WERI-Rb-1 (cell line): ENCODE results near the gene MEPE.

Source experiments
- DNase-seq: peaks from one replicate; pipeline ENCODE4 v3.0.0-alpha.2; 2020
- H3K27ac ChIP-seq: fragments of 250-450 bp; sonication (Bioruptor Pico); 2 replicates; pipeline ENCODE4 v1.5.1; 2020; ENCODE audit warnings: mild to moderate bottlenecking, moderate library complexity
- H3K27me3 ChIP-seq: fragments of 250-450 bp; sonication (Bioruptor Pico); 2 replicates; pipeline ENCODE4 v1.5.1; 2021; ENCODE audit warnings: mild to moderate bottlenecking, low read depth, moderate library complexity; ENCODE audit not compliant: insufficient read depth, severe bottlenecking
- H3K36me3 ChIP-seq: fragments of 250-450 bp; sonication (Bioruptor Pico); 2 replicates; pipeline ENCODE4 v1.5.1; 2020; ENCODE audit warnings: mild to moderate bottlenecking, moderate library complexity
- H3K4me3 ChIP-seq: 2 replicates; pipeline ENCODE4 v1.5.1; 2011; ENCODE audit warnings: low read depth, mild to moderate bottlenecking, control low read depth, low read length
- H3K9me3 ChIP-seq: fragments of 250-450 bp; sonication (Bioruptor Pico); 2 replicates; pipeline ENCODE4 v1.5.1; 2021; ENCODE audit warnings: mild to moderate bottlenecking, moderate library complexity; ENCODE audit not compliant: severe bottlenecking
- TF ChIP-seq, protein P1 (sequence below): IDR thresholded peaks from 2 replicates; pipeline ENCODE4 v1.5.1; 2011; ENCODE audit warnings: low read depth, mild to moderate bottlenecking, control low read depth, inconsistent platforms, low read length

MEPE gene

DNA sequence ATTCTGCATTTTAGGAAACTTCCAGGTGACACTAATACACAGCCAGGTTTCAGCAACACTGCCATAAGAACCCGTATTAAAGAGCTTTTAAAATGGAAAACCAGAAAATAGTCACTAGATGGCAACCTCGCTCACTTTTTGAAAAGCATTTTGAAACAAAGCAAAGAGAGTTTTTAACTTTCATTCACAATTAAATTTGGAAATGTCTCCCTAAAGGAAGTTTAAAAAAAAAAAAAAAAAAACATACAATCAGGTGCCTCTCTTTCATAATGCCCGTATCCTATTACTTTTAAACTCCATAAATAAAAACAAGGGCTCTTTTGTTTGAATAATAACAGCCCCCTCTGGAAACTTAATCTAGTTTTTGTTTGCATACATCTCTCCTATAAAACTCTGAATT, 20.3 kb downstream of the MEPE start:
- H3K36me3 ChIP-seq, result no peaks in the 10 kb centered on the region
- H3K4me3 ChIP-seq, result no peak overlapping the region
- H3K9me3 ChIP-seq, result no peaks in the 10 kb centered on the region
- no peak for DNase-seq
- H3K27me3 ChIP-seq, result no peaks in the 10 kb centered on the region
- TF ChIP-seq, protein P1, sequence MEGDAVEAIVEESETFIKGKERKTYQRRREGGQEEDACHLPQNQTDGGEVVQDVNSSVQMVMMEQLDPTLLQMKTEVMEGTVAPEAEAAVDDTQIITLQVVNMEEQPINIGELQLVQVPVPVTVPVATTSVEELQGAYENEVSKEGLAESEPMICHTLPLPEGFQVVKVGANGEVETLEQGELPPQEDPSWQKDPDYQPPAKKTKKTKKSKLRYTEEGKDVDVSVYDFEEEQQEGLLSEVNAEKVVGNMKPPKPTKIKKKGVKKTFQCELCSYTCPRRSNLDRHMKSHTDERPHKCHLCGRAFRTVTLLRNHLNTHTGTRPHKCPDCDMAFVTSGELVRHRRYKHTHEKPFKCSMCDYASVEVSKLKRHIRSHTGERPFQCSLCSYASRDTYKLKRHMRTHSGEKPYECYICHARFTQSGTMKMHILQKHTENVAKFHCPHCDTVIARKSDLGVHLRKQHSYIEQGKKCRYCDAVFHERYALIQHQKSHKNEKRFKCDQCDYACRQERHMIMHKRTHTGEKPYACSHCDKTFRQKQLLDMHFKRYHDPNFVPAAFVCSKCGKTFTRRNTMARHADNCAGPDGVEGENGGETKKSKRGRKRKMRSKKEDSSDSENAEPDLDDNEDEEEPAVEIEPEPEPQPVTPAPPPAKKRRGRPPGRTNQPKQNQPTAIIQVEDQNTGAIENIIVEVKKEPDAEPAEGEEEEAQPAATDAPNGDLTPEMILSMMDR, result peak; percentile 25; the same call in 1 of the 2 replicates
- no peak overlapping the region for H3K27ac ChIP-seq

DNA sequence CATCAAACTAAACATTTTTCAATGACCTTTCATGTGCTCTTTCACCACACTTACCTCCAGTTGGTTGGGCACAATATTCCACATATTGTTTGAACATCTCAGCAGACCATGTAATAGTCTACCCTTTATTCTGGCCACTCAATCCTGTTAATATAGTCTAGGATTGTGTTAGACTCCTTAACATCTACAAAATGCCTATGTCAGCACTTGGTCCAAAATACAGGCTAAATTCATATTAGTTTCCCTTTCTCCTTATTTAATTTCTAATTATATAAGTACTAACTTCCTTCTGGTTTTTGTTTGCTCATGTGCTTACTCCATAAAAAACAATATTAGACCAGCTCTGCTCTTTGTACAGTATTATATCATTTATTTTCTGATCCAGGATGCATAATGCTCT, 21.1 kb downstream of the MEPE start:
- no peak overlapping the region for H3K4me3 ChIP-seq
- H3K9me3 ChIP-seq, result no peaks in the 10 kb centered on the region
- H3K27me3 ChIP-seq, result no peaks in the 10 kb centered on the region
- H3K27ac ChIP-seq, result no peak overlapping the region
- DNase-seq, result no peak
- TF ChIP-seq, protein P1, result no peak
- no peaks in the 10 kb centered on the region for H3K36me3 ChIP-seq

DNA sequence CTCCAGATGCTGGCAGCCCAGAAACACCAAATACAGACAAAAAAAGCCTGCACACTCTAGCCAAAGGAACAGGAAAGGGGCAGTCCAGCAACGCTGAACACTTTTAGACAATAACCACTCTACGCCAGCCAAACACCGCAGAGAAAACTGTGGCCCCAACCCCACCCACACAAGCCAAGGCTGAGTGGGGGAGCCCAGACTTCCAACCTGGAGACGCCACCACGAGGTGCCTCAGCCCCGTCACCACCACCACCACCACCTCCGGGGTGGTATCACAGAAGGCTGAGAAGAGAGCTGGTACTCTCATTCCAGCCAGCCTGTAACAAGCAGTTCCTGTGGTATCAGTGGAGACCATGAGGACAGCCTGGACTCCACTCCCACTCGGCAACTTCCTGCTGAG, 22.8 kb downstream of the MEPE start:
- DNase-seq, result no peak
- Histone ChIP-seq H3K9me3 (no peaks in the 10 kb centered on the region), H3K4me3 (no peak overlapping the region), H3K36me3 (no peaks in the 10 kb centered on the region), H3K27me3 (no peaks in the 10 kb centered on the region), H3K27ac (no peak overlapping the region)
- TF ChIP-seq, protein P1, result no peak

DNA sequence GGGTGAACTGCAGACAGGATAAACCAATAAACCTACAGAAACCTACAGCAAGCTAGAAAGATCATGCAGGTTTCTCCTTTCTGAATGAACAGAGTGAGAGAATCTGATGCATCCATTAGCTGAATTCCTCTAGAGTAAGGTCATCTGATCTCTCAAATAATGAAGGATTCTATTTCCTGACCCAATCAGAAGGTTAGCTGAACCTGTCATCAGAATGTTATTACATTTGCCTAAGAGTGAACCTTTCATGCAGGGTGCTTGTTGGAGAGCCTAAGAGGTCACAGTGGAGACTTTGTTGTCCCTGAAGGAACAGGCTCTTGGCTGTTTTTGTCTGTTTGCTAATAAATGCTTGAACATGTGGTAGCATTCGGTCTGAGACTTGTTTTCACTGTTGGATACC, 24.0 kb downstream of the MEPE start:
- no peaks in the 10 kb centered on the region for H3K27me3 ChIP-seq
- no peak overlapping the region for H3K27ac ChIP-seq
- H3K9me3 ChIP-seq, result no peaks in the 10 kb centered on the region
- TF ChIP-seq, protein P1, result no peak
- no peak for DNase-seq
- no peaks in the 10 kb centered on the region for H3K36me3 ChIP-seq
- H3K4me3 ChIP-seq, result no peak overlapping the region

DNA sequence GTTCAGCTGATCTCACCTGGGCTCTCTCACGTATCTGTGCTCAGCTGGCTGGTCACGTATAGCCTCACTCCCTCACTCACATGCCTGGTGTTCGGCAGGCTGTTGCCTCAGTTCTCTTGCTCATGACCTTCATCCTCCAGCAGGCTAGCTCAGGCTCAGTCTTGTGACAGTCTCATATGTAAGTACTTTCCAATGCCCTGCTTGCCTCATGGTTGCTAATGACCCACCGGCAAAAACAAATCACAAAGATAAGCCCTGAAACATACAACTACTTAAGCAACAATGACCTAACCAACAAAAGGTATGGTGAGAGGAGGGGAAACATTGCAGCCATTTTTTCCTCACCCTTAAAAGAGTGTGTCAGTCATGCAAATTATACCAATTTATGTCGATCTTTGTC, 25.0 kb downstream of the MEPE start:
- DNase-seq, result no peak
- Histone ChIP-seq H3K9me3 (no peaks in the 10 kb centered on the region), H3K27ac (no peak overlapping the region), H3K27me3 (no peaks in the 10 kb centered on the region), H3K36me3 (no peaks in the 10 kb centered on the region), H3K4me3 (no peak overlapping the region)
- TF ChIP-seq, protein P1, result no peak

DNA sequence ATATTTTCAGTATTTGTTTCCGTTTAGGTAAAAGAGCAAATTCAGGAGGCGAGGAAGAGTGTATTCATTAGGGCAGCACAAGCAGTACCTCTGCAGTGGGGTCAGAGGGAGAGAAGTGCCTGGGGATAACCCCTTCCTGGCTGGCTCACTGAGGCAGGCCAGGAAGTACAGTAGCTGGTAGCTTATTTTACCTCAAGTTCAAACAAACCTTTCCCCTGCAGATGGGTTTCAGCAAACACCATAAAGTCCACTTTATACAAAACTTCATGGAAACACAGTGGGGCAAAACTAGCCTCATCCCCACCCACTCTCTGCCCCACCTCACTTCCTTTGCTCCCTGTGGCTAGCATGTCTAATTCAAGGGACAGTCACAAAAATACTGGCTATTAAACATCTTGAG, 29.5 kb downstream of the MEPE start:
- Histone ChIP-seq H3K27ac (no peak overlapping the region), H3K9me3 (no peaks in the 10 kb centered on the region)
- TF ChIP-seq, protein P1, result no peak

More for the DNA sequence above, 29.5 kb downstream of the MEPE start:
- Histone ChIP-seq H3K36me3 (no peaks in the 10 kb centered on the region), H3K27me3 (no peaks in the 10 kb centered on the region), H3K4me3 (no peak overlapping the region)
- DNase-seq, result no peak
